ENCODE data around the gene ZNF839.
"Not testable (repeated sequence)": the region's sequence is repeated elsewhere in the genome, so short reads cannot be mapped to it uniquely, and the experiment has no call there.

The ZNF839 gene

DNA sequence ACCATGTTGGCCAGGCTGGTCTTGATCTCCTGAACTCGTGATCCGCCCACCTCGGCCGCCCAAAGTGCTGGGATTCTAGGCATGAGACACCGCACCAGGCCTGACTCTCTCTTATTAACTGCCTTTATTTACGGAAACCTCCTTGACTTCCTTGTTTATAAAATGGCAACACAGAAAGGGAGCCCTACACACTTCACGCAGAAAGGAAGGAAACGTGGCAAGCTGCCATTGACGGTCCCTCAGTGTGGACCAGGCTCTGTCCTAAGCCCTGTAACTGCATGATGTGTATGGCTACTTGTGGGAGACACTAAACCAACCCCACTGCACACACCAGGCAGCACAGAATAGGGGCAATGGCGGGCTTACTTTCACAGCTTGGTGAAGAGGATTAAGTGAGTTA is 31.5 kb downstream of the ZNF839 start:
- no peak for ATAC-seq
- no peak for TF ChIP-seq ESRRG (CRISPR knock-in tag; IDR thresholded peaks at IDR 0.05)
- TF ChIP-seq, protein P1, sequence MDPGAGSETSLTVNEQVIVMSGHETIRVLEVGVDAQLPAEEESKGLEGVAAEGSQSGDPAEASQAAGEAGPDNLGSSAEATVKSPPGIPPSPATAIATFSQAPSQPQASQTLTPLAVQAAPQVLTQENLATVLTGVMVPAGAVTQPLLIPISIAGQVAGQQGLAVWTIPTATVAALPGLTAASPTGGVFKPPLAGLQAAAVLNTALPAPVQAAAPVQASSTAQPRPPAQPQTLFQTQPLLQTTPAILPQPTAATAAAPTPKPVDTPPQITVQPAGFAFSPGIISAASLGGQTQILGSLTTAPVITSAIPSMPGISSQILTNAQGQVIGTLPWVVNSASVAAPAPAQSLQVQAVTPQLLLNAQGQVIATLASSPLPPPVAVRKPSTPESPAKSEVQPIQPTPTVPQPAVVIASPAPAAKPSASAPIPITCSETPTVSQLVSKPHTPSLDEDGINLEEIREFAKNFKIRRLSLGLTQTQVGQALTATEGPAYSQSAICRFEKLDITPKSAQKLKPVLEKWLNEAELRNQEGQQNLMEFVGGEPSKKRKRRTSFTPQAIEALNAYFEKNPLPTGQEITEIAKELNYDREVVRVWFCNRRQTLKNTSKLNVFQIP (CRISPR knock-in tag; IDR thresholded peaks at IDR 0.05; ENCODE audit: borderline replicate concordance, low read depth) = no peak
- no peak for TF ChIP-seq ZFP3 (CRISPR knock-in tag; IDR thresholded peaks at IDR 0.05)
- no peak for TF ChIP-seq ZNF565 (CRISPR knock-in tag; conservative IDR thresholded peaks at IDR 0.05; ENCODE audit: low read depth)
- no peak for TF ChIP-seq ZC3H10 (CRISPR knock-in tag; IDR thresholded peaks at IDR 0.05)
- TF ChIP-seq ZFP30 (CRISPR knock-in tag; IDR thresholded peaks at IDR 0.05) = no peak
- TF ChIP-seq BACH2 (CRISPR knock-in tag; IDR thresholded peaks at IDR 0.05; ENCODE audit: borderline replicate concordance) = no peak
- TF ChIP-seq, protein P2, sequence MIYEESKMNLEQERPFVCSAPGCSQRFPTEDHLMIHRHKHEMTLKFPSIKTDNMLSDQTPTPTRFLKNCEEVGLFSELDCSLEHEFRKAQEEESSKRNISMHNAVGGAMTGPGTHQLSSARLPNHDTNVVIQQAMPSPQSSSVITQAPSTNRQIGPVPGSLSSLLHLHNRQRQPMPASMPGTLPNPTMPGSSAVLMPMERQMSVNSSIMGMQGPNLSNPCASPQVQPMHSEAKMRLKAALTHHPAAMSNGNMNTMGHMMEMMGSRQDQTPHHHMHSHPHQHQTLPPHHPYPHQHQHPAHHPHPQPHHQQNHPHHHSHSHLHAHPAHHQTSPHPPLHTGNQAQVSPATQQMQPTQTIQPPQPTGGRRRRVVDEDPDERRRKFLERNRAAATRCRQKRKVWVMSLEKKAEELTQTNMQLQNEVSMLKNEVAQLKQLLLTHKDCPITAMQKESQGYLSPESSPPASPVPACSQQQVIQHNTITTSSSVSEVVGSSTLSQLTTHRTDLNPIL (CRISPR knock-in tag; IDR thresholded peaks at IDR 0.05; ENCODE audit: low read depth) = no peak
- TF ChIP-seq OSR1 (CRISPR knock-in tag; IDR thresholded peaks at IDR 0.05) = no peak
- no peak for TF ChIP-seq ZNF8 (CRISPR knock-in tag; IDR thresholded peaks at IDR 0.05)
- no peak for TF ChIP-seq ARNTL (CRISPR knock-in tag; IDR thresholded peaks at IDR 0.05; ENCODE audit: borderline replicate concordance, low read depth)
- TF ChIP-seq RARB (CRISPR knock-in tag; IDR thresholded peaks at IDR 0.05) = no peak
- TF ChIP-seq, protein P3, sequence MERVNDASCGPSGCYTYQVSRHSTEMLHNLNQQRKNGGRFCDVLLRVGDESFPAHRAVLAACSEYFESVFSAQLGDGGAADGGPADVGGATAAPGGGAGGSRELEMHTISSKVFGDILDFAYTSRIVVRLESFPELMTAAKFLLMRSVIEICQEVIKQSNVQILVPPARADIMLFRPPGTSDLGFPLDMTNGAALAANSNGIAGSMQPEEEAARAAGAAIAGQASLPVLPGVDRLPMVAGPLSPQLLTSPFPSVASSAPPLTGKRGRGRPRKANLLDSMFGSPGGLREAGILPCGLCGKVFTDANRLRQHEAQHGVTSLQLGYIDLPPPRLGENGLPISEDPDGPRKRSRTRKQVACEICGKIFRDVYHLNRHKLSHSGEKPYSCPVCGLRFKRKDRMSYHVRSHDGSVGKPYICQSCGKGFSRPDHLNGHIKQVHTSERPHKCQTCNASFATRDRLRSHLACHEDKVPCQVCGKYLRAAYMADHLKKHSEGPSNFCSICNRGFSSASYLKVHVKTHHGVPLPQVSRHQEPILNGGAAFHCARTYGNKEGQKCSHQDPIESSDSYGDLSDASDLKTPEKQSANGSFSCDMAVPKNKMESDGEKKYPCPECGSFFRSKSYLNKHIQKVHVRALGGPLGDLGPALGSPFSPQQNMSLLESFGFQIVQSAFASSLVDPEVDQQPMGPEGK (CRISPR knock-in tag; IDR thresholded peaks at IDR 0.05; ENCODE audit: borderline replicate concordance) = no peak
- no peak for TF ChIP-seq GLIS3 (CRISPR knock-in tag; IDR thresholded peaks at IDR 0.05)
- TF ChIP-seq, protein P4, sequence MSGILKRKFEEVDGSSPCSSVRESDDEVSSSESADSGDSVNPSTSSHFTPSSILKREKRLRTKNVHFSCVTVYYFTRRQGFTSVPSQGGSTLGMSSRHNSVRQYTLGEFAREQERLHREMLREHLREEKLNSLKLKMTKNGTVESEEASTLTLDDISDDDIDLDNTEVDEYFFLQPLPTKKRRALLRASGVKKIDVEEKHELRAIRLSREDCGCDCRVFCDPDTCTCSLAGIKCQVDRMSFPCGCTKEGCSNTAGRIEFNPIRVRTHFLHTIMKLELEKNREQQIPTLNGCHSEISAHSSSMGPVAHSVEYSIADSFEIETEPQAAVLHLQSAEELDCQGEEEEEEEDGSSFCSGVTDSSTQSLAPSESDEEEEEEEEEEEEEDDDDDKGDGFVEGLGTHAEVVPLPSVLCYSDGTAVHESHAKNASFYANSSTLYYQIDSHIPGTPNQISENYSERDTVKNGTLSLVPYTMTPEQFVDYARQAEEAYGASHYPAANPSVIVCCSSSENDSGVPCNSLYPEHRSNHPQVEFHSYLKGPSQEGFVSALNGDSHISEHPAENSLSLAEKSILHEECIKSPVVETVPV (CRISPR knock-in tag; IDR thresholded peaks at IDR 0.05) = no peak
- TF ChIP-seq CSDC2 (CRISPR knock-in tag; IDR thresholded peaks at IDR 0.05) = no peak
- TF ChIP-seq PPARA (CRISPR knock-in tag; IDR thresholded peaks at IDR 0.05; ENCODE audit: borderline replicate concordance) = no peak

DNA sequence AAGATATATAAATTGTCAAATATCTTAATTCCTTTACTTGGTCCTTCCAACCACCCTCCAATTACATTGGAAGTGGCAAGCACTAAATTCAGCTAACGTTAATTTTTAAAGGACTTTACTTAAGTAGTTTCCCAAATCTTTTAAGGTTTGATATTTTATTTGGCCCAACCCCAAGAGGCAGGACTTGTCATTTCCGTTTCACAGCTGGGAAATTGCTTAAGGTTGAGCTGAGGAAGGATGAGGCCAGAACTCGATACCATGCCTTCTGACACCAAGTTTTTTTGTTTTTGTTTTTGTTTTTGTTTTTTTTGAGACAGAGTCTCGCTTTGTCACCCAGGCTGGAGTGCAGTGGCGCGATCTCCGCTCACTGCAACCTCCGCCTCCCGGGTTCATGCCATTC is 32.0 kb downstream of the ZNF839 start:
- not testable (repeated sequence) for ATAC-seq

DNA sequence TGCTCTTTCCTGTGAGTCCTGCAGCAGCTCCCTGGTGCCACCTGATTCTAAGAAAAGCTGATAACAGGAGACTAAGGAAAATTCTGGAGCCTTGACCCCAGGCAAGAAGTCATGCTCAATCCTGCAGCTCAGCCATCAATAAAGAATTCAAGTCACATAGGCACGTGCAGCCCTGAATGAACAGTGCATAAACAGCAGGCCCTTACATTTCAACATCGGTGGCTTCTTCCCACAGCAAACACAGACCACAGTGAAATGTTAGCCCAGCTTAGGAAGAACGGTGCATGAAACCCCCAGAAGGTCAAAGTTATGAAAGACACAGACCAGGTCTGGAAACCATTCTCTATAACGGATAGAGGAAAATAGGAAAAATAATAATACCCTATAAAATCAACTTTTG is 32.7 kb downstream of the ZNF839 start:
- TF ChIP-seq TCF4 (CRISPR knock-in tag; IDR thresholded peaks at IDR 0.05; ENCODE audit: borderline replicate concordance) = no peak
- TF ChIP-seq SNAI2 (CRISPR knock-in tag; IDR thresholded peaks at IDR 0.05) = no peak
- TF ChIP-seq, protein P4 (CRISPR knock-in tag; IDR thresholded peaks at IDR 0.05) = no peak
- TF ChIP-seq, protein P1 (CRISPR knock-in tag; IDR thresholded peaks at IDR 0.05; ENCODE audit: borderline replicate concordance, low read depth) = no peak
- no peak for TF ChIP-seq ZNF70 (CRISPR knock-in tag; IDR thresholded peaks at IDR 0.05)
- TF ChIP-seq RARB (CRISPR knock-in tag; IDR thresholded peaks at IDR 0.05) = no peak
- TF ChIP-seq CSDC2 (CRISPR knock-in tag; IDR thresholded peaks at IDR 0.05) = no peak
- no peak for TF ChIP-seq BACH2 (CRISPR knock-in tag; IDR thresholded peaks at IDR 0.05; ENCODE audit: borderline replicate concordance)
- no peak for TF ChIP-seq ZNF8 (CRISPR knock-in tag; IDR thresholded peaks at IDR 0.05)
- TF ChIP-seq, protein P3 (CRISPR knock-in tag; IDR thresholded peaks at IDR 0.05; ENCODE audit: borderline replicate concordance) = no peak
- TF ChIP-seq, protein P5, sequence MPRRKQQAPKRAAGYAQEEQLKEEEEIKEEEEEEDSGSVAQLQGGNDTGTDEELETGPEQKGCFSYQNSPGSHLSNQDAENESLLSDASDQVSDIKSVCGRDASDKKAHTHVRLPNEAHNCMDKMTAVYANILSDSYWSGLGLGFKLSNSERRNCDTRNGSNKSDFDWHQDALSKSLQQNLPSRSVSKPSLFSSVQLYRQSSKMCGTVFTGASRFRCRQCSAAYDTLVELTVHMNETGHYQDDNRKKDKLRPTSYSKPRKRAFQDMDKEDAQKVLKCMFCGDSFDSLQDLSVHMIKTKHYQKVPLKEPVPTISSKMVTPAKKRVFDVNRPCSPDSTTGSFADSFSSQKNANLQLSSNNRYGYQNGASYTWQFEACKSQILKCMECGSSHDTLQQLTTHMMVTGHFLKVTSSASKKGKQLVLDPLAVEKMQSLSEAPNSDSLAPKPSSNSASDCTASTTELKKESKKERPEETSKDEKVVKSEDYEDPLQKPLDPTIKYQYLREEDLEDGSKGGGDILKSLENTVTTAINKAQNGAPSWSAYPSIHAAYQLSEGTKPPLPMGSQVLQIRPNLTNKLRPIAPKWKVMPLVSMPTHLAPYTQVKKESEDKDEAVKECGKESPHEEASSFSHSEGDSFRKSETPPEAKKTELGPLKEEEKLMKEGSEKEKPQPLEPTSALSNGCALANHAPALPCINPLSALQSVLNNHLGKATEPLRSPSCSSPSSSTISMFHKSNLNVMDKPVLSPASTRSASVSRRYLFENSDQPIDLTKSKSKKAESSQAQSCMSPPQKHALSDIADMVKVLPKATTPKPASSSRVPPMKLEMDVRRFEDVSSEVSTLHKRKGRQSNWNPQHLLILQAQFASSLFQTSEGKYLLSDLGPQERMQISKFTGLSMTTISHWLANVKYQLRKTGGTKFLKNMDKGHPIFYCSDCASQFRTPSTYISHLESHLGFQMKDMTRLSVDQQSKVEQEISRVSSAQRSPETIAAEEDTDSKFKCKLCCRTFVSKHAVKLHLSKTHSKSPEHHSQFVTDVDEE (CRISPR knock-in tag; IDR thresholded peaks at IDR 0.05) = no peak
- TF ChIP-seq ZNF565 (CRISPR knock-in tag; conservative IDR thresholded peaks at IDR 0.05; ENCODE audit: low read depth) = no peak
- no peak for TF ChIP-seq TOX (CRISPR knock-in tag; IDR thresholded peaks at IDR 0.05; ENCODE audit: borderline replicate concordance)
- no peak for TF ChIP-seq PPARA (CRISPR knock-in tag; IDR thresholded peaks at IDR 0.05; ENCODE audit: borderline replicate concordance)
- ATAC-seq = no peak
